Caco-2 (cell line): ENCODE data around the gene RPS6KA5. TPM values are rescaled to one million over a fixed set of nuclear protein-coding genes. Genes with fewer than 3 reads are reported as not detected.

ENCODE experiments used
- BruUV-seq: library from RNA; stranded (reverse); fragments of 400-500 nt; replicated peaks from 2 replicates; lab custom pipeline; 2021; lab: Mats Ljungman, UMichigan
- CTCF ChIA-PET: fragments of 300-600 bp; sonication (Branson Sonifier 250); formaldehyde crosslinking; loops from one replicate; lab custom pipeline; 2022; ENCODE audit warnings: antibody characterized with exemption; lab: Charles Lee
- POLR2A ChIA-PET: fragments of 300-600 bp; sonication (Branson Sonifier 250); formaldehyde crosslinking; loops from one replicate; lab custom pipeline; 2022; ENCODE audit warnings: antibody characterized with exemption; lab: Charles Lee
- DNase-seq, 2 experiments: peaks; one replicate each; pipeline versions ENCODE4 v3.0.0 to v3.0.0-alpha.2; 2020 to 2022
- H3K27me3 ChIP-seq: replicated peaks from 2 replicates; pipeline ENCODE4 v1.6.0; 2011; ENCODE audit warnings: low read length; ENCODE audit not compliant: control insufficient read depth, insufficient read depth
- H3K36me3 ChIP-seq: 2 replicates; pipeline ENCODE4 v1.5.1; 2011; ENCODE audit warnings: low read length; ENCODE audit not compliant: control insufficient read depth, insufficient read depth
- H3K4me1 ChIP-seq: fragments of 250-450 bp; sonication (Bioruptor Pico); 2 replicates; pipeline ENCODE4 v1.5.1; 2020; ENCODE audit warnings: mild to moderate bottlenecking
- H3K4me3 ChIP-seq: 2 replicates; pipeline ENCODE4 v1.5.1; 2011; ENCODE audit warnings: low read depth, mild to moderate bottlenecking, control low read depth, low read length
- H3K9me3 ChIP-seq: fragments of 250-450 bp; sonication (Bioruptor Pico); 2 replicates; pipeline ENCODE4 v1.5.1; 2020; ENCODE audit warnings: mild to moderate bottlenecking, moderate library complexity
- H3K27ac Mint-ChIP-seq: one replicate; pipeline ENCODE4 v1.8.0; 2022; ENCODE audit warnings: mixed read lengths; ENCODE audit not compliant: unreplicated experiment
- H3K27me3 Mint-ChIP-seq: one replicate; pipeline ENCODE4 v1.8.0; 2022; ENCODE audit warnings: mixed read lengths; ENCODE audit not compliant: insufficient read depth, unreplicated experiment
- H3K36me3 Mint-ChIP-seq: one replicate; pipeline ENCODE4 v1.8.0; 2022; ENCODE audit warnings: mild to moderate bottlenecking, mixed read lengths; ENCODE audit not compliant: insufficient read depth, unreplicated experiment
- H3K4me1 Mint-ChIP-seq: one replicate; pipeline ENCODE4 v1.8.0; 2022; ENCODE audit warnings: low read depth, mixed read lengths; ENCODE audit not compliant: unreplicated experiment
- H3K4me3 Mint-ChIP-seq: one replicate; pipeline ENCODE4 v1.8.0; 2022; ENCODE audit warnings: mild to moderate bottlenecking, moderate library complexity, mixed read lengths; ENCODE audit not compliant: unreplicated experiment
- H3K9me3 Mint-ChIP-seq: one replicate; pipeline ENCODE4 v1.8.0; 2022; ENCODE audit warnings: mixed read lengths; ENCODE audit not compliant: unreplicated experiment
- CTCF ChIP-seq, 2 experiments: fragments of 200-600 bp in 1 of 2; IDR thresholded peaks; 1 replicate in 1 of 2; 2 replicates in 1 of 2; pipeline versions ENCODE4 v1.5.1 to v1.8.0; 2011 to 2022; ENCODE audit warnings: antibody characterized with exemption in 1 of 2, control low read depth in 1 of 2, inconsistent platforms in 1 of 2, low read depth in 1 of 2, low read length in 1 of 2, mild to moderate bottlenecking in 1 of 2, moderate library complexity in 1 of 2; ENCODE audit not compliant: insufficient read depth in 1 of 2, severe bottlenecking in 1 of 2, unreplicated experiment in 1 of 2
- intact Hi-C: fragments of 100-400 bp; cut with micrococcal nuclease; formaldehyde crosslinking; loops from one replicate; pipeline ENCODE4 v1.10.0; 2022; ENCODE audit not compliant: unreplicated experiment
- total RNA-seq: library from RNA; stranded (reverse); gene quantifications from 2 replicates; pipeline ENCODE4 v1.2.3, GENCODE V29; 2022

The RPS6KA5 gene
- total RNA-seq, 1 experiment from 2014 or later = 5.7 TPM

- Histone ChIP-seq H3K36me3 (no peaks in the 10 kb centered on the region), H3K27me3 (no peaks in the 10 kb centered on the region), H3K4me3 (no peak overlapping the region), H3K4me1 (no peaks in the 10 kb centered on the region), H3K9me3 (no peaks in the 10 kb centered on the region)
- Mint-ChIP-seq H3K4me1 (no peaks in the 10 kb centered on the region), H3K4me3 (no peak overlapping the region), H3K36me3 (no peaks in the 10 kb centered on the region), H3K27me3 (no peaks in the 10 kb centered on the region), H3K9me3 (no peaks in the 10 kb centered on the region), H3K27ac (no peak overlapping the region)
- ChIA-PET POLR2A (no interaction called here), CTCF (no interaction called here)
- BruUV-seq = no TSS peak
- no peak for DNase-seq
- no peak for TF ChIP-seq CTCF (IDR thresholded peaks at IDR 0.05; ENCODE audit: insufficient read depth in 1 of 2, low read depth in 1 of 2, low read length in 1 of 2, severe bottlenecking in 1 of 2, unreplicated experiment in 1 of 2)
- intact Hi-C loops = no loop called here
Observed at GRCh38 chr14:91021991-91022621, 38.3 kb downstream of the RPS6KA5 start.

- Mint-ChIP-seq H3K36me3 (no peaks in the 10 kb centered on the region), H3K9me3 (no peaks in the 10 kb centered on the region), H3K4me1 (no peaks in the 10 kb centered on the region), H3K4me3 (no peak overlapping the region), H3K27ac (no peak overlapping the region), H3K27me3 (no peaks in the 10 kb centered on the region)
- Histone ChIP-seq H3K4me1 (no peaks in the 10 kb centered on the region), H3K36me3 (no peaks in the 10 kb centered on the region), H3K27me3 (no peaks in the 10 kb centered on the region), H3K4me3 (no peak overlapping the region), H3K9me3 (no peaks in the 10 kb centered on the region)
- no peak for TF ChIP-seq CTCF (IDR thresholded peaks at IDR 0.05; ENCODE audit: insufficient read depth in 1 of 2, low read depth in 1 of 2, low read length in 1 of 2, severe bottlenecking in 1 of 2, unreplicated experiment in 1 of 2)
- POLR2A ChIA-PET = no interaction called here
- intact Hi-C loops = no loop called here
- no peak for DNase-seq
- no TSS peak for BruUV-seq
- CTCF ChIA-PET = no interaction called here
Observed at GRCh38 chr14:91021115-91021514, 39.3 kb downstream of the RPS6KA5 start.

GRCh38 chr14:91019673-91020072, 40.8 kb downstream of the RPS6KA5 start:
- Histone ChIP-seq H3K27me3 (no peaks in the 10 kb centered on the region), H3K4me3 (no peak overlapping the region), H3K36me3 (no peaks in the 10 kb centered on the region), H3K4me1 (no peaks in the 10 kb centered on the region), H3K9me3 (no peaks in the 10 kb centered on the region)
- POLR2A ChIA-PET = no interaction called here
- CTCF ChIA-PET = no interaction called here
- Mint-ChIP-seq H3K36me3 (no peaks in the 10 kb centered on the region), H3K9me3 (no peaks in the 10 kb centered on the region), H3K4me3 (no peak overlapping the region), H3K4me1 (no peaks in the 10 kb centered on the region), H3K27me3 (no peaks in the 10 kb centered on the region), H3K27ac (no peak overlapping the region)
- DNase-seq = no peak
- TF ChIP-seq CTCF (IDR thresholded peaks at IDR 0.05; ENCODE audit: insufficient read depth in 1 of 2, low read depth in 1 of 2, low read length in 1 of 2, severe bottlenecking in 1 of 2, unreplicated experiment in 1 of 2) = no peak
- intact Hi-C loops = no loop called here
- BruUV-seq = no TSS peak
